PC-9 (cell line): ENCODE results near the gene JUP. TPM values are rescaled to one million over a fixed set of nuclear protein-coding genes. Genes with fewer than 3 reads are reported as not detected.

Source experiments
- BruUV-seq: library from RNA; stranded (reverse); fragments of 400-500 nt; replicated peaks from 2 replicates; lab custom pipeline; 2021; lab: Mats Ljungman, UMichigan
- CTCF ChIA-PET: fragments of 300-600 bp; sonication (Branson Sonifier 250); formaldehyde crosslinking; loops from one replicate; lab custom pipeline; 2022; ENCODE audit warnings: antibody characterized with exemption; lab: Charles Lee
- POLR2A ChIA-PET: fragments of 300-600 bp; sonication (Branson Sonifier 250); formaldehyde crosslinking; loops from one replicate; lab custom pipeline; 2022; ENCODE audit warnings: antibody characterized with exemption; ENCODE audit not compliant: unreplicated experiment; lab: Charles Lee
- DNase-seq, 2 experiments: peaks; one replicate each; pipeline versions ENCODE4 v3.0.0 to v3.0.0-alpha.2; 2015 to 2022; ENCODE audit warnings: mixed read lengths in 1 of 2
- H2AFZ ChIP-seq: fragments of 200-600 bp; sonication (generic); 2 replicates; pipeline ENCODE4 v1.8.1; 2017; ENCODE audit warnings: antibody characterized with exemption
- H3F3A ChIP-seq: fragments of 200-600 bp; sonication (generic); 2 replicates; pipeline ENCODE4 v1.8.1; 2017; ENCODE audit warnings: antibody characterized with exemption, mild to moderate bottlenecking, low read depth; ENCODE audit not compliant: insufficient read depth
- H3K27ac ChIP-seq: fragments of 200-600 bp; sonication (generic); 2 replicates; pipeline ENCODE4 v1.6.1; 2016; ENCODE audit warnings: mixed run types
- H3K27me3 ChIP-seq: fragments of 200-600 bp; sonication (generic); 2 replicates; pipeline ENCODE4 v1.6.1; 2016; ENCODE audit warnings: low read depth, mixed run types; ENCODE audit not compliant: insufficient read depth
- H3K36me3 ChIP-seq: fragments of 200-600 bp; sonication (generic); 2 replicates; pipeline ENCODE4 v1.6.1; 2016; ENCODE audit warnings: low read depth, mixed run types
- H3K4me1 ChIP-seq: fragments of 200-600 bp; sonication (generic); replicated peaks from 2 replicates; pipeline ENCODE4 v1.6.1; 2016; ENCODE audit warnings: mixed run types; ENCODE audit not compliant: insufficient read depth
- H3K4me2 ChIP-seq: fragments of 200-600 bp; sonication (generic); 2 replicates; pipeline ENCODE4 v1.6.1; 2017; ENCODE audit warnings: mixed run types
- H3K4me3 ChIP-seq: fragments of 200-600 bp; sonication (generic); 2 replicates; pipeline ENCODE4 v1.6.1; 2016; ENCODE audit warnings: mixed run types
- H3K79me2 ChIP-seq: fragments of 200-600 bp; sonication (generic); 2 replicates; pipeline ENCODE4 v1.6.1; 2017; ENCODE audit warnings: low read depth, mixed run types
- H3K9me2 ChIP-seq: fragments of 200-600 bp; sonication (generic); 2 replicates; pipeline ENCODE4 v1.8.1; 2017; ENCODE audit warnings: mild to moderate bottlenecking; ENCODE audit not compliant: insufficient read depth
- H3K9me3 ChIP-seq: fragments of 200-600 bp; sonication (generic); 2 replicates; pipeline ENCODE4 v1.8.1; 2016; ENCODE audit warnings: low read depth; ENCODE audit not compliant: insufficient read depth
- H4K20me1 ChIP-seq: fragments of 200-600 bp; sonication (generic); 2 replicates; pipeline ENCODE4 v1.8.1; 2017; ENCODE audit not compliant: insufficient read depth
- EZH2 ChIP-seq: fragments of 200-600 bp; sonication (generic); IDR thresholded peaks from 2 replicates; pipeline ENCODE4 v1.8.0; 2017; ENCODE audit warnings: antibody characterized with exemption, low read depth
- intact Hi-C: fragments of 100-400 bp; cut with micrococcal nuclease; formaldehyde crosslinking; loops from one replicate; pipeline ENCODE4 v1.10.0; 2022; ENCODE audit not compliant: unreplicated experiment
- total RNA-seq: library from RNA; stranded (reverse); gene quantifications from 2 replicates; pipeline ENCODE4 v1.2.3, GENCODE V29; 2021
- TF ChIP-seq, protein P1 (sequence below): fragments of 200-600 bp; sonication (generic); conservative IDR thresholded peaks from 2 replicates; pipeline ENCODE4 v1.6.1; 2017; ENCODE audit warnings: mixed run types, antibody characterized with exemption, mild to moderate bottlenecking, moderate library complexity

The JUP gene
- total RNA-seq, 1 experiment from 2014 or later, result 259 TPM

DNA sequence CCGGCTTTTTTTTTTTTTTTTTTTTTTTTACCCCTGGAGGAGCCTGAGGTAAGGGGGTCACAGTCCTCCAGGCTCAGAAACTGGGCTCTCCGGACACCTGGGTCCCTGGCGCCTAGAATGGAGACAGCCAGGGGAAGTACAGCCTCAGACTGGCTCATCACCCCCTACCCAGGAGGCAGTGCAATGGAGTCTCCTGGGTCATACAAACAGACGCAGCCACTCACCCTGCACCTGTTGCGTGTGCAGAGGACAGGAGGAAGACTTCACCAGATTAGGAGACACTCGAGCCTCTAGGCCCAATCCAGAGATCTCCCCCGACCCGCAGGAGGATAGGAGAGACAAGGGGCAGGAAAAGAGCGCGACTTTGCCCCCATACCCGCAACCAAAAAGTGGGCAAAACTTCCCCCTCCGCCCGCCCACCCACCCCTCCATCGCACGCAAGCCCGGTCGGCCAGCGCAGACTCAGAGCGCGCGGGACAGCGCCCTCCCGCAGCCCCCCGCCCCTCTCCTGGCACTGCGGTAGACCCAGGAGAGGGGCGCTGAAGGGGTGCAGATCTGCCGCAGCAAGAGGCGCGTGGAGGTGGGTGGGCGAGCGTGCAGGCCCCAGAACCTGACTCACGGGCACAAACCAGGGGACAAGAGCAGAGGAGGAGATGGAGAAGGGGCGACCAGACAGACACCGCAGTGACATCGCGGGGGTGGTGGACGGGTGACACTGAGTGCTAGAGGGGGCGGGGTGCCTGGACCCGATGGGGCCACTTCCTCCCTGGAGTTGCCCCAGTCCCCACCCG lies 53.0 kb downstream of the JUP start:
- no TSS peak for BruUV-seq
- TF ChIP-seq, protein P1, sequence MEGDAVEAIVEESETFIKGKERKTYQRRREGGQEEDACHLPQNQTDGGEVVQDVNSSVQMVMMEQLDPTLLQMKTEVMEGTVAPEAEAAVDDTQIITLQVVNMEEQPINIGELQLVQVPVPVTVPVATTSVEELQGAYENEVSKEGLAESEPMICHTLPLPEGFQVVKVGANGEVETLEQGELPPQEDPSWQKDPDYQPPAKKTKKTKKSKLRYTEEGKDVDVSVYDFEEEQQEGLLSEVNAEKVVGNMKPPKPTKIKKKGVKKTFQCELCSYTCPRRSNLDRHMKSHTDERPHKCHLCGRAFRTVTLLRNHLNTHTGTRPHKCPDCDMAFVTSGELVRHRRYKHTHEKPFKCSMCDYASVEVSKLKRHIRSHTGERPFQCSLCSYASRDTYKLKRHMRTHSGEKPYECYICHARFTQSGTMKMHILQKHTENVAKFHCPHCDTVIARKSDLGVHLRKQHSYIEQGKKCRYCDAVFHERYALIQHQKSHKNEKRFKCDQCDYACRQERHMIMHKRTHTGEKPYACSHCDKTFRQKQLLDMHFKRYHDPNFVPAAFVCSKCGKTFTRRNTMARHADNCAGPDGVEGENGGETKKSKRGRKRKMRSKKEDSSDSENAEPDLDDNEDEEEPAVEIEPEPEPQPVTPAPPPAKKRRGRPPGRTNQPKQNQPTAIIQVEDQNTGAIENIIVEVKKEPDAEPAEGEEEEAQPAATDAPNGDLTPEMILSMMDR, result no peak
- TF ChIP-seq EZH2, result no peak
- Histone ChIP-seq H3K27ac (no peak overlapping the region), H3K27me3 (peaks cover 34% of the 10 kb centered on the region), H3K4me2 (peak overlapping the region; percentile 98), H3K4me1 (peaks cover 22% of the 10 kb centered on the region), H3K4me3 (peak overlapping the region; percentile 69; the same call in 1 of the 2 replicates), H3F3A (peaks cover 7% of the 10 kb centered on the region), H3K36me3 (no peaks in the 10 kb centered on the region), H3K79me2 (no peaks in the 10 kb centered on the region), H4K20me1 (no peaks in the 10 kb centered on the region), H3K9me3 (no peaks in the 10 kb centered on the region), H3K9me2 (no peaks in the 10 kb centered on the region), H2AFZ (no peak overlapping the region)
- DNase-seq, result no peak
- intact Hi-C loops, result loop anchor here (10.0 kb wide), 1 partner anchor 131 kb away; the partner anchor contains the start of gene KLHL11
- CTCF ChIA-PET, result no interaction called here
- POLR2A ChIA-PET, result interaction anchor here (0.6 kb wide), 3 partner anchors 38 to 54 kb away, joined by 3 to 4 read pairs (median 4); no protein-coding TSS in a partner anchor

DNA sequence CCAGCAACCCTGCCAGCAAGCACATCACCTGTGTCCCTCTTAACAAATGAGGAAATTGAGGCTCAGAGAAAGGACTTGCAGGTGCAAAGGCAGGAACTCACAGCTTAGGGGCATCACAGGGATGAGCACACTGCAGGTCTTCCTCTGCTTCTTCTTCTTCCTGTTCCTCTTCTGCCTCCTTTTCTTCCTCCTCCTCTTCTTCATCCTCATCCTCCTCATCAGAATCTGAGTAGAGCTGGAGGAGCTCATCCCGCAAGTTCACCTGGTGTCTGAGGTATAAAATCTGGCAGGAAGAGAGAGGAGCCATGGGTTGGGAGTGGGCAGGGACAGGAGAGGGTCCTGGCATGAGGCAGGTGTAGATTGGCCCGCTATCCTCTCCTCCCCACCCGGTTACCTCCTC lies 54.7 kb downstream of the JUP start:
- no peaks in the 10 kb centered on the region for H3K36me3 ChIP-seq
- peaks cover 31% of the 10 kb centered on the region for H3K27me3 ChIP-seq
- H3K79me2 ChIP-seq, result no peaks in the 10 kb centered on the region
- H3K27ac ChIP-seq, result no peak overlapping the region
- no TSS peak for BruUV-seq
- H3K9me3 ChIP-seq, result no peaks in the 10 kb centered on the region
- POLR2A ChIA-PET, result no interaction called here
- peaks cover 6% of the 10 kb centered on the region for H3F3A ChIP-seq
- no peaks in the 10 kb centered on the region for H3K9me2 ChIP-seq
- H3K4me1 ChIP-seq, result peaks cover 14% of the 10 kb centered on the region
- intact Hi-C loops, result loop anchor here (10.0 kb wide), 1 partner anchor 133 kb away; the partner anchor contains the start of gene KLHL11
- no peak overlapping the region for H2AFZ ChIP-seq
- no peaks in the 10 kb centered on the region for H4K20me1 ChIP-seq
- H3K4me3 ChIP-seq, result no peak overlapping the region
- CTCF ChIA-PET, result no interaction called here
- DNase-seq, result no peak
- H3K4me2 ChIP-seq, result no peak overlapping the region
- TF ChIP-seq, protein P1, result no peak
- no peak for TF ChIP-seq EZH2

DNA sequence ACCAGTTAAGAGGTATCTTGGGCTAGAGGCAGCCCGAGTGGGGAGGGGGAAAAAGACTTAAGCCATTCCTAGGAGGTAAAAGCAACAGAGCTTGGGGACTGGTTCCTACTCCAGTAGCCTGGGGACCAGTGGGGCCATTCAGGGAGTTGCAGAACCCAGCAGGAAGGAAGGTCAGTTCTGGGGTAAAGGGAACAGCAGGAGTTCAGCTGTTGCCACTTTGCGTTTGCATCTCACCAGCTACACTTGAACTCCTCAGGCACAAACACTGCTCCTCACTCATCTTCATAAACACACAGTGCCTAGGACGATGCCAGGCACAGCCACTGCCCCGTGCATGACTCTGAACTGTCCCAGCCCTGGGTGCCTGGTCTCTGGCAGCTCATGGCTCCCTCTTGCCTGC lies 56.0 kb downstream of the JUP start:
- Histone ChIP-seq H3K9me3 (no peaks in the 10 kb centered on the region), H2AFZ (no peak overlapping the region), H3K36me3 (no peaks in the 10 kb centered on the region), H3F3A (peaks cover 4% of the 10 kb centered on the region), H3K4me2 (no peak overlapping the region), H3K27me3 (peaks cover 26% of the 10 kb centered on the region), H3K27ac (no peak overlapping the region), H3K4me3 (no peak overlapping the region), H4K20me1 (no peaks in the 10 kb centered on the region), H3K9me2 (no peaks in the 10 kb centered on the region), H3K4me1 (peaks cover 7% of the 10 kb centered on the region; the same call in 1 of the 2 replicates), H3K79me2 (no peaks in the 10 kb centered on the region)
- ChIA-PET POLR2A (interaction anchor here (0.7 kb wide), 2 partner anchors 70 to 493 kb away, joined by 4 to 11 read pairs; no protein-coding TSS in a partner anchor), CTCF (no interaction called here)
- TF ChIP-seq EZH2, result no peak
- TF ChIP-seq, protein P1, result no peak
- intact Hi-C loops, result loop anchor here (10.0 kb wide), 1 partner anchor 134 kb away; the partner anchor contains the start of gene KLHL11
- DNase-seq, result no peak
- BruUV-seq, result no TSS peak
